ENCODE measurements around the gene COX4I2. TPM values are rescaled to one million over a fixed set of nuclear protein-coding genes. Genes with fewer than 3 reads are reported as not detected.

COX4I2 gene
- polyA plus RNA-seq, 1 donor from 2014 or later = not detected

- H3K4me2 ChIP-seq (ENCODE audit: low read length) = no peak overlapping the region
- no peak for TF ChIP-seq RAD21 (conservative IDR thresholded peaks at IDR 0.05)
- TF ChIP-seq CTCF (IDR thresholded peaks at IDR 0.05; ENCODE audit: poor library complexity, severe bottlenecking) = no peak
- TF ChIP-seq EZH2 (IDR thresholded peaks at IDR 0.05; ENCODE audit: borderline replicate concordance, insufficient read depth, low read length, poor library complexity, severe bottlenecking) = no peak
- TF ChIP-seq POLR2AphosphoS5 (IDR thresholded peaks at IDR 0.05) = no peak
- no peak for TF ChIP-seq EP300 (conservative IDR thresholded peaks at IDR 0.05; ENCODE audit: poor library complexity, severe bottlenecking)
- no peak for TF ChIP-seq SMC3 (conservative IDR thresholded peaks at IDR 0.05; ENCODE audit: poor library complexity)
- TF ChIP-seq TAF1 (IDR thresholded peaks at IDR 0.05; ENCODE audit: low read depth) = no peak
- TF ChIP-seq MXI1 (conservative IDR thresholded peaks at IDR 0.05; ENCODE audit: poor library complexity, severe bottlenecking) = no peak
- no peak for TF ChIP-seq REST (IDR thresholded peaks at IDR 0.05; ENCODE audit: borderline replicate concordance)
- H3K27ac ChIP-seq (ENCODE audit: low read length) = no peak overlapping the region
- no peak overlapping the region for H2AFZ ChIP-seq (ENCODE audit: low read depth, low read length)
- H3K9me2 ChIP-seq (ENCODE audit: insufficient read depth, low read length) = no peaks in the 10 kb centered on the region
- H3K79me2 ChIP-seq (replicated peaks; ENCODE audit: insufficient read depth, low read length) = no peaks in the 10 kb centered on the region
- H3K27me3 ChIP-seq (ENCODE audit: insufficient read depth, low read depth, low read length) = no peaks in the 10 kb centered on the region
- no peaks in the 10 kb centered on the region for H3F3A ChIP-seq (ENCODE audit: insufficient read depth, low read length, poor library complexity, severe bottlenecking)
- no peaks in the 10 kb centered on the region for H4K20me1 ChIP-seq (ENCODE audit: insufficient read depth)
- peaks cover 19% of the 10 kb centered on the region for H3K36me3 ChIP-seq (ENCODE audit: insufficient read depth, low read length)
- H3K4me3 ChIP-seq (ENCODE audit: low read length) = no peak overlapping the region
- H3K9me3 ChIP-seq (ENCODE audit: low read length) = no peaks in the 10 kb centered on the region
- H3K9ac ChIP-seq (ENCODE audit: low read length) = no peak overlapping the region
These were observed 26.4 kb downstream of the COX4I2 start for GRCh38 chr20:31663838-31664695.

- Histone ChIP-seq H3K27me3 (ENCODE audit: insufficient read depth, low read depth, low read length) (no peaks in the 10 kb centered on the region), H2AFZ (ENCODE audit: low read depth, low read length) (no peak overlapping the region), H3K79me2 (replicated peaks; ENCODE audit: insufficient read depth, low read length) (no peaks in the 10 kb centered on the region), H3K9me3 (ENCODE audit: low read length) (no peaks in the 10 kb centered on the region), H3K4me2 (ENCODE audit: low read length) (no peak overlapping the region), H3K4me3 (ENCODE audit: low read length) (no peak overlapping the region), H3K27ac (ENCODE audit: low read length) (no peak overlapping the region), H3K9ac (ENCODE audit: low read length) (no peak overlapping the region), H4K20me1 (ENCODE audit: insufficient read depth) (no peaks in the 10 kb centered on the region), H3F3A (ENCODE audit: insufficient read depth, low read length, poor library complexity, severe bottlenecking) (no peaks in the 10 kb centered on the region), H3K36me3 (ENCODE audit: insufficient read depth, low read length) (peaks cover 19% of the 10 kb centered on the region), H3K9me2 (ENCODE audit: insufficient read depth, low read length) (no peaks in the 10 kb centered on the region)
- TF ChIP-seq RAD21 (conservative IDR thresholded peaks at IDR 0.05) = no peak
- no peak for TF ChIP-seq SMC3 (conservative IDR thresholded peaks at IDR 0.05; ENCODE audit: poor library complexity)
- TF ChIP-seq REST (IDR thresholded peaks at IDR 0.05; ENCODE audit: borderline replicate concordance) = no peak
- TF ChIP-seq POLR2AphosphoS5 (IDR thresholded peaks at IDR 0.05) = no peak
- TF ChIP-seq CTCF (IDR thresholded peaks at IDR 0.05; ENCODE audit: poor library complexity, severe bottlenecking) = no peak
- no peak for TF ChIP-seq MXI1 (conservative IDR thresholded peaks at IDR 0.05; ENCODE audit: poor library complexity, severe bottlenecking)
- TF ChIP-seq EZH2 (IDR thresholded peaks at IDR 0.05; ENCODE audit: borderline replicate concordance, insufficient read depth, low read length, poor library complexity, severe bottlenecking) = no peak
- no peak for TF ChIP-seq EP300 (conservative IDR thresholded peaks at IDR 0.05; ENCODE audit: poor library complexity, severe bottlenecking)
- no peak for TF ChIP-seq TAF1 (IDR thresholded peaks at IDR 0.05; ENCODE audit: low read depth)
These were observed 27.1 kb downstream of the COX4I2 start for GRCh38 chr20:31664696-31665354.

Measured in neural cell (in vitro differentiated cells).